T47D (cell line): ENCODE measurements around the gene PEA15.
A peak's percentile ranks its signal among the peaks of the same experiment; 100 is the strongest.

Source experiments
- DNase-seq, 2 experiments: peaks; one replicate each; pipeline versions ENCODE4 v3.0.0 to v3.0.0-alpha.2; 2011 to 2012; ENCODE audit warnings: low read depth in 1 of 2, low spot score in 1 of 2
- JUND ChIP-seq: IDR thresholded peaks from 2 replicates; pipeline ENCODE4 v1.6.1; 2012; ENCODE audit warnings: low read depth
- in situ Hi-C: cut with HindIII; loops from 2 replicates; pipeline ENCODE4 v1.10.0; 2016; ENCODE audit warnings: low sequenced_read_pairs, low pct_unique_long_range_greater_than_20kb

The PEA15 gene

DNA sequence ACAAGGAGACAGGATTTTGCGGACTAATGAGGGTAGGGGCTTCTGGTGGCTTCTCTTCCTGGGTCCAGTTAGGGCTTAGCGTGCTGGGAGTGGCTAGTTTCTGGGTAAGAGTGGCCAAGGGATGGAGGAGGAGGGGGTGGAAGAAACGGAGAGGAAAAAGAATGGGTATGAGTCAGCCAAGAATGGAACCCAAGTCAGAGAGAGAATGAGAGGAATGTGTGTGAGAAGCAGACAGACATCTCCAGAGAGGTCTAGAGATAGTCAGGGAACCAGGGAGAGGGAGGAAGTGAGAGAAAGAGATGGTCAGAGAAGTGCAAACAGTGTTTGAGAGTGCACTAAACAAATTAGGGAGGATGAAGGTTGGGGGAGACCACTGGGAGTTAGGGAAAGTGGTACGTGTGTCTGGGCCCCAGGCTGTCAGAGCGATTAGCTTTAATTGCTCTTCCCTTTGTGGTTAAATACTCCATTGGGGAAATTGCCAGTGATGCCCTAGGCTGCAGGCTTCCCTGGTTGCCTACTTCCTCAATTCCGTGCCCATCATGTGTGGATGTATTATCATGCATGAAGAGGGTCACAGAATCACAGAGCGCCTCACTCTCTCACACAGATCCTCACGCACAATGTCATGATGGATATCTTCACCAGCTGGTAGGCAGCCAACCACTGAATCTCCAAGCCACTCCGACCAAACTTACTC is 1.4 kb downstream of the PEA15 start:
- no peak for TF ChIP-seq JUND
- in situ Hi-C loops: no loop called here
- peak in 1 of 2 experiments; percentile 33 for DNase-seq

DNA sequence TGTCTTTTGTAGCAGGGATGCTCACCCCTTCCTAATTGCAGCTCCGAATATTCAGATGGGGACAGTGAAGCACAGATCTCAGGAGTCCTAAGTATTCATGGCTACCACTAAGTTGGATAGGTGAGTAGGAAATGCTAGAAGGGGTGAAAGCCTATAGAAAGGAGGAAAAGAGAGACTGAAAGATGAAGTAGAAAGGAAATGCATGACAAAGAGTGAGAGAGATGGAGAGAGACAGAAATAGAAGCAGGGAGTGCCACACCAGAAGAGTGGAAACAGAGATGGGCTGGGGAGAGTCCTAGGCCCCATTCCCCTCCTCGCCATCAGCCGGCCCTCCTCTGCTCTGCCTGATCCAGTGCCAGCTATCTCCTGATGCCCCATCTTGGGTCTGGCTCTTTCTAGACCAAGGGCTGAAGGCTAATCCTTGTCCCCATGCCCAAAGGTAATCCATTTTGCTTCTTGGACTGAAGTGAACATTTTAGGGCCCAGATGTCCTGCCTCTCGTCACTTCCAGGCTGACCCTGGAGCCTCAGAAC is 2.0 kb downstream of the PEA15 start:
- in situ Hi-C loops: no loop called here
- TF ChIP-seq JUND: no peak

GRCh38 chr1:160207771-160208556 is 2.8 kb downstream of the PEA15 start:
- no peak for DNase-seq
- TF ChIP-seq JUND: no peak
- in situ Hi-C loops: no loop called here

More for the DNA sequence above, 2.0 kb downstream of the PEA15 start:
- no peak for DNase-seq

- no peak for TF ChIP-seq JUND
- DNase-seq: no peak
- in situ Hi-C loops: no loop called here
Observed at GRCh38 chr1:160208557-160209320, 3.6 kb downstream of the PEA15 start.

DNA sequence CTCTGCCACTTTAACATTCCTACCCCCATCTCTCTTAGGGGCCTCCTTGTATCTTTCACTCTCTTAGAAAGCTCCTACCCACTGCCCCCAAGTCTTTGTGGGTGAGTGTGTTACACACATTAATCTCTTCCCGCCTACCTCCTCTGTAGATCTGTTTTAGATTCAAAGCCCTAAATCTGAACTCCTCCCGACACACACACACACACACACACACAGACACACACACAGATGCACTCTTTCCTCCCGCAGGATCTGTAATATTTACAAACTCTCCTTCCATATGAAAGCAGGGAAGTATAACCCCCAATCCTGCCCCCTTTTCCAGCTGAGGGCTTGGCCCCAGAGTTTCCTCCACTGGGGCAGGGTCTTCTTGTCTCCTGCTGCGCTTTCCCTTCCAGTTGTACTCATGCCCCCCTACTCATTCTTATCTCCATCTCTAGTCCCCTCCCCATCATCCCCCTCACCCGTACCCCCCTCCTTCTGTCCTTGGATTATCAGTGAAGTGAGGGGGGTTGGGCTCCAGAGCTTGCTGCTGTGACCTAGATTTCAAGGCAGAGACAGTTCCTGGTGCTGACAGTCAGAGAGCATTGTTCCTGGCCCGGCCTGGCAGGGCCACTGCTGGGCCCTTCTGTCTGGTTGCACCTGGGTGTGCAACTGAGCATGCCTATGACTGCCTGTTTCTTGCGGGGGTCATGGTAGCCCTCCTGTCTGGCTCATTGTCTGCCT is 4.3 kb downstream of the PEA15 start:
- in situ Hi-C loops: no loop called here
- no peak for TF ChIP-seq JUND
- no peak for DNase-seq

- DNase-seq: no peak
- in situ Hi-C loops: no loop called here
- TF ChIP-seq JUND: no peak
Observed at GRCh38 chr1:160210561-160210960, 5.4 kb downstream of the PEA15 start.

DNA sequence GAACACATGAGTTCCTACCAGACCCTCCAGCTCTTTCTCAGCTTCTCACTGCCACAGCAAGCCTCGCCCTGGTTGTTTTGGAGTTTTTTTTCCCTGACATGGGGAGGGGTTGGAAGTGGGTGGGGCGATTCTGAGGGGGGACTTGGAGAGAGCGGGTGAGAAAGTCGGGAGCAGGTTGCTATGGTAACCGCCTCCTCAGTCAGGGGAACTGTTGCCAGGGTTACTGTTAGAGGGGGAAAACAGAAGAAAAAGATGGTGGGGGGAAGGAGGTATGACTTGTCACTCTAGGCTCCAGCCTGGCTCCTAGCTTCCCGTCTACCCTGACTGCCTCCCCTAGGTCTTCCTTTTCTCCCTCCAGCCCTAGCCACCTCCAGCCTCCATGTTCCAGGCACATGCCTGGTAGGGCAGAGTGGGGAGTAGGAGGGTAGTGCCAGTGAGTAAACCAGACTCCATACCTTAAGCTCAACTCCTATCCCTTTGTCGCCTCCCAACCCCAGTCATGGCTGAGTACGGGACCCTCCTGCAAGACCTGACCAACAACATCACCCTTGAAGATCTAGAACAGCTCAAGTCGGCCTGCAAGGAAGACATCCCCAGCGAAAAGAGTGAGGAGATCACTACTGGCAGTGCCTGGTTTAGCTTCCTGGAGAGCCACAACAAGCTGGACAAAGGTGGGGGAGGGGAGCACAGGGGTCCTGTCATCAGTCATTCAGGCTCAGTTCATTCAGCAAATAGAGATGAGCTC is 6.0 kb downstream of the PEA15 start:
- no peak for TF ChIP-seq JUND
- no peak for DNase-seq
- in situ Hi-C loops: no loop called here

DNA sequence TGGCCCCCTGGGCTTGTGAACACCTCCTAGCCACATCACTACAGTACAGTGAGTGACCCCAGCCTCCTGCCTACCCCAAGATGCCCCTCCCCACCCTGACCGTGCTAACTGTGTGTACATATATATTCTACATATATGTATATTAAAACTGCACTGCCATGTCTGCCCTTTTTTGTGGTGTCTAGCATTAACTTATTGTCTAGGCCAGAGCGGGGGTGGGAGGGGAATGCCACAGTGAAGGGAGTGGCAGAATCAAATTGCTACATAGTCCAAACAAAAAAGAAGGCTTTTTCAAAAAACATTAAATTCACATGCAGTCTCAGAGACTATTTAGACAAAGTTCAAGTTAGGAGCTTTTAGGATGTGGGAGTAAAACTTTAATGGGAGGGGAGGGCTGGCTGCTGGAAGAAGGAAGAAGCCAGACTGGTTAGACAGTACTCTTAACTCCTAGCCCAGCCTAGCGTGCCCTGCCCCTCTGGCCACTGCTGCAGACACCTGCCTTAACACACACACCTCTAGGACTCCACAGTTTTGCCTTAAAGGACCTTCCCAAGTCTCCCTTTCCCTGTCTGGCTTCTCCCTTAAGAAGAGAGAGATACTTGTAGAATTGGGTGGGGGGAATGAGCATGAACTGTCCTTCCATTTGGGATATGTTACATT is 9.4 kb downstream of the PEA15 start:
- in situ Hi-C loops: no loop called here
- peak; percentile 48 to 58 for DNase-seq

GRCh38 chr1:160216301-160216700 is 11.1 kb downstream of the PEA15 start:
- DNase-seq: no peak
- in situ Hi-C loops: no loop called here
- TF ChIP-seq JUND: no peak

More for the DNA sequence above, 9.4 kb downstream of the PEA15 start:
- TF ChIP-seq JUND: no peak

GRCh38 chr1:160217481-160218051 is 12.4 kb downstream of the PEA15 start:
- no peak for TF ChIP-seq JUND
- DNase-seq: no peak
- in situ Hi-C loops: no loop called here
